Measurements from ENCODE around the gene MRPS15.

MRPS15 gene

GRCh38 chr1:36417931-36418330, 46.3 kb downstream of the MRPS15 start:
- ATAC-seq (replicated peaks) (no peak), DNase-seq (no peak)
- Mint-ChIP-seq H3K4me1 (ENCODE audit: low read depth in 2 of 2) (peaks cover 7 to 9% of the 10 kb centered on the region in 2 donors), H3K4me3 (no peak overlapping the region), H3K27me3 (no peaks in the 10 kb centered on the region), H3K36me3 (ENCODE audit: insufficient read depth) (peaks cover 3% of the 10 kb centered on the region), H3K27ac (no peak overlapping the region), H3K9me3 (no peaks in the 10 kb centered on the region)

GRCh38 chr1:36415661-36416326, 48.4 kb downstream of the MRPS15 start:
- ATAC-seq (replicated peaks) (no peak), DNase-seq (no peak)
- Mint-ChIP-seq H3K9me3 (no peaks in the 10 kb centered on the region), H3K36me3 (ENCODE audit: insufficient read depth) (peaks cover 6% of the 10 kb centered on the region), H3K4me1 (ENCODE audit: low read depth in 2 of 2) (peaks cover 4 to 7% of the 10 kb centered on the region in 2 donors), H3K27me3 (no peaks in the 10 kb centered on the region), H3K4me3 (no peak overlapping the region), H3K27ac (no peak overlapping the region)

DNA sequence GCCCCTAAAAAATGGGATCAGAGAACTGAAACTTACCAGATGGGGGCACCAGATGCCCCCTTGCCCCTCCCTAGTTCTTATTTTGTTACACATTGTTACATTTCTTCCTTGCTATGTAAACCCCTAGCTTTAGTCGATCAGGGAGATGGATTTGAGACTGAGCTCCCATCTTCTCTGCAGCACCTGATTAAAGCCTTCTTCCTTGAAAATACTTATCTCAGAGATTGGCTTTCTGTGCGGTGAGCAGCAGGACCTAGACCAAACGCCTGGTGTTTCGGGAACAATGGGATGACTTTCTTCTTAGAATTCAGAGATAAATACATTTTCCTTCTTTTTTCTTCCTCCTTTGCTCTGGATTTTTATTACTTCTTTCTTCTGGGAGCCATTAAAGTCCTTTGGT, 49.8 kb downstream of the MRPS15 start:
- no peak overlapping the region for H3K27ac Mint-ChIP-seq
- H3K4me3 Mint-ChIP-seq = no peak overlapping the region
- DNase-seq (no peak), ATAC-seq (replicated peaks) (no peak)
- peaks cover 0 to 2% of the 10 kb centered on the region in 2 donors for H3K4me1 Mint-ChIP-seq (ENCODE audit: low read depth in 2 of 2)
- peaks cover 7% of the 10 kb centered on the region for H3K36me3 Mint-ChIP-seq (ENCODE audit: insufficient read depth)
- H3K27me3 Mint-ChIP-seq = no peaks in the 10 kb centered on the region
- H3K9me3 Mint-ChIP-seq = no peaks in the 10 kb centered on the region

DNA sequence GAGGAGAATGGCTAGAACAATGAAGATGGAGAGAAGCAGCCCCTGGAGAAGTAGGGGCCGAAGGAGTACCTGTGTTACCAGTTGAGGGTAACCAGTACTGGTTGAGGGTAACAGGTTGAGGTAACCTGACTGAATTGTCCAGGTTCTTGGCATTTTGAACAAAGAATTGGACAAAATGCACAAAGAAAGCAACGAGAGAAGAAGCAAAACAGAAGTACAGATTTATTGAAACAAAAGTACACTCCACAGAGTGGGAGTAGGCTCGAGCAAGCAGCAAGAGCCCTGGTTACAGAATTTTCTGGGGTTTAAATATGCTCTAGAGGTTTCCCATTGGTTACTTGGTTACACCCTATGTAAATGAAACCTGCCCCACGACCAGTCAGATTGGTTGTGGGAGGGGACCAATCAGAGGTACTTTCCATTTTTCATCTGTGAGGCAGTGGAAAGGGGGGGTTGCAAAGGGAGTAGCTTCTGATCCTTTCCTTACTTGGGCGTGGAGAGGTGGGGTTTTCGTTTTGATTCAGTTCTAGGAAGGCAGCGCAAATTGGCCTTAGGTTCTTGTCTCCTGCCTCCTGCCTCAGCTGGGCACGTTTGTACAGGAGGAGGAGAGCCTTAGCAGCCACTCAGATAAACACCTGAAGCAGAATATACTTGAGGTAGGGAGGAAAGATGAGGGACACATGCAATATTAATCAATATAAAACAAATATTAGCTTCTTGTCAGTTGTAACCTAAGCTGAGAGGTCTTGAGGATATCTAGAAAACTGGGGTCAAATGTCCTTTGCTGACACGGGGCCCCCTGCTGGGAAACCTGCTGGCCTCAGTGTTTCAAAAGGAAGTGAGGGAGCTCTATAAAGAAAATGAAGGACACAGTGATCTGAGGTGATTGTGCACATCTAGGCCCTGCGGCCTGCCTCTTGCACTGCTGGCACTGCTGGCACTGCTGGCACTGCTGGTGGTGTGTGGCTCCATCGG, 52.2 kb downstream of the MRPS15 start:
- H3K4me1 Mint-ChIP-seq (ENCODE audit: low read depth in 2 of 2) = peaks cover 0 to 2% of the 10 kb centered on the region in 2 donors
- peak overlapping the region; percentile 18 to 25 for H3K4me3 Mint-ChIP-seq
- no peaks in the 10 kb centered on the region for H3K27me3 Mint-ChIP-seq
- no peaks in the 10 kb centered on the region for H3K9me3 Mint-ChIP-seq
- peak overlapping the region in 1 of 2 donors; percentile 25 for H3K27ac Mint-ChIP-seq
- DNase-seq (no peak), ATAC-seq (replicated peaks) (peak; percentile 88)
- peaks cover 7% of the 10 kb centered on the region for H3K36me3 Mint-ChIP-seq (ENCODE audit: insufficient read depth)

DNA sequence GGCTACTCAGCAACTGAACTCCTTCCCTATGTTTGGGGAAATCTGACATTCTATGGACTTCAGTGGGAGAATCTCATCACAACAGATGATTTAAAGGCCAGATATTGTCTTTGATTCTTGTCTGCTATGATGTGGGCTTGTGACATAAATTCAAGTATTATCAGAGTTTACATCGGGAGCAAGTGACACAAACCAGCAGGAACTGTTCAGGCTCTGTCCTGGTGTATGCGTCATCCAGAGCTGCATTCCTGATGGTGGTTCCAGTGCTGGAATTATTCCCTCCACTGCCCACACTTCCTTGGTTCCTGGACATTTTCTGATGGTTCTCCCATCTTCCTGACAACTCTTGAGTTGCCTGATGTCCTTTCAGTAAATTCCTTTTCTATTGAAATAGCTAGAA, 55.7 kb downstream of the MRPS15 start:
- Mint-ChIP-seq H3K36me3 (ENCODE audit: insufficient read depth) (peaks cover 4% of the 10 kb centered on the region), H3K27me3 (no peaks in the 10 kb centered on the region), H3K9me3 (no peaks in the 10 kb centered on the region), H3K27ac (no peak overlapping the region), H3K4me1 (ENCODE audit: low read depth in 2 of 2) (peaks cover 0 to 4% of the 10 kb centered on the region in 2 donors), H3K4me3 (no peak overlapping the region)
- no peak for ATAC-seq (replicated peaks)
- no peak for DNase-seq

DNA sequence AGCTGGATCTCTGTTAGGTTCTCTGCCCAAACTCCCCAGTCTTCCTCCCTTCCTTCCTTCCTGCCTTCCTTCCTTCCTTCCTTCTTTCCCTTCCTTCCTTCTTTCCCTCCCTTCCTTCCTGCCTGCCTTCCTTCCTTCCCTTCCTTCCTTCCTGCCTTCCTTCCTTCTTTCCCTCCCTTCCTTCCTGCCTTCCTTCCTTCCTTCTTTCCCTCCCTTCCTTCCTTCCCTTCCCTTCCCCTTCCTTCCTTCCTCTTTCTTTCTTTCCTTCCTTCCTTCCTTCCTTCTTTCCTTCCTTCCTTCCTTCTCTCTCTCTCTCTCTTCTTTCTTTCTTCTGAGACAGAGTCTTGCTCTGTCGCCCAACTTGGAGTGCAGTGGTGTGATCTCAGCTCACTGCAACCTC, 57.7 kb downstream of the MRPS15 start:
- H3K9me3 Mint-ChIP-seq = no peaks in the 10 kb centered on the region
- H3K4me3 Mint-ChIP-seq = no peak overlapping the region
- peaks cover 4% of the 10 kb centered on the region for H3K36me3 Mint-ChIP-seq (ENCODE audit: insufficient read depth)
- peaks cover 0 to 2% of the 10 kb centered on the region in 2 donors for H3K4me1 Mint-ChIP-seq (ENCODE audit: low read depth in 2 of 2)
- no peaks in the 10 kb centered on the region for H3K27me3 Mint-ChIP-seq
- DNase-seq (no peak), ATAC-seq (replicated peaks) (no peak)
- peak overlapping the region in 1 of 2 donors; percentile 19 for H3K27ac Mint-ChIP-seq

All from effector memory CD8-positive, alpha-beta T cell (primary cell).